ENCODE measurements around the gene RGS6. TPM values are rescaled to one million over a fixed set of nuclear protein-coding genes. Genes with fewer than 3 reads are reported as not detected.

RGS6 gene
- total RNA-seq, 1 donor = not detected

DNA sequence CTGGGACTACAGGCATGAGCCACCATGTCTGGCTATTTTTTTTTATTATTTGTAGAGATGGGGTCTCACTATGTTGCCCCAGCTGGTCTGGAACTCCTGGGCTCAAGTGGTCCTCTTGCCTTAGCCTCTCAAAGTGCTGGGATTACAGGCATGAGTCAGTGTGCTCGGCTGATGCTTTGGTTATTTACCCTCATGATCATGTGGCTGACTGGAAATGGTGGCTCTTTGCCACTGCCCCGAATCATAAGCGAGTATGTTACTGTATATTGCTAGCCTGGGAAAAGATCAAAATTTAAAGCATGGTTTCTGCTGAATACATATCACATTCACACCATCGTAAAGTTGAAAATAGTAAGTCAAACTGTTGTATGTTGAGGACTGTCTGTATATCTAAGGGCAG lies 101.1 kb downstream of the RGS6 start:
- TF ChIP-seq, protein P1, sequence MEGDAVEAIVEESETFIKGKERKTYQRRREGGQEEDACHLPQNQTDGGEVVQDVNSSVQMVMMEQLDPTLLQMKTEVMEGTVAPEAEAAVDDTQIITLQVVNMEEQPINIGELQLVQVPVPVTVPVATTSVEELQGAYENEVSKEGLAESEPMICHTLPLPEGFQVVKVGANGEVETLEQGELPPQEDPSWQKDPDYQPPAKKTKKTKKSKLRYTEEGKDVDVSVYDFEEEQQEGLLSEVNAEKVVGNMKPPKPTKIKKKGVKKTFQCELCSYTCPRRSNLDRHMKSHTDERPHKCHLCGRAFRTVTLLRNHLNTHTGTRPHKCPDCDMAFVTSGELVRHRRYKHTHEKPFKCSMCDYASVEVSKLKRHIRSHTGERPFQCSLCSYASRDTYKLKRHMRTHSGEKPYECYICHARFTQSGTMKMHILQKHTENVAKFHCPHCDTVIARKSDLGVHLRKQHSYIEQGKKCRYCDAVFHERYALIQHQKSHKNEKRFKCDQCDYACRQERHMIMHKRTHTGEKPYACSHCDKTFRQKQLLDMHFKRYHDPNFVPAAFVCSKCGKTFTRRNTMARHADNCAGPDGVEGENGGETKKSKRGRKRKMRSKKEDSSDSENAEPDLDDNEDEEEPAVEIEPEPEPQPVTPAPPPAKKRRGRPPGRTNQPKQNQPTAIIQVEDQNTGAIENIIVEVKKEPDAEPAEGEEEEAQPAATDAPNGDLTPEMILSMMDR (IDR thresholded peaks at IDR 0.05; ENCODE audit: extremely low read depth, low read depth, low read length) = no peak

DNA sequence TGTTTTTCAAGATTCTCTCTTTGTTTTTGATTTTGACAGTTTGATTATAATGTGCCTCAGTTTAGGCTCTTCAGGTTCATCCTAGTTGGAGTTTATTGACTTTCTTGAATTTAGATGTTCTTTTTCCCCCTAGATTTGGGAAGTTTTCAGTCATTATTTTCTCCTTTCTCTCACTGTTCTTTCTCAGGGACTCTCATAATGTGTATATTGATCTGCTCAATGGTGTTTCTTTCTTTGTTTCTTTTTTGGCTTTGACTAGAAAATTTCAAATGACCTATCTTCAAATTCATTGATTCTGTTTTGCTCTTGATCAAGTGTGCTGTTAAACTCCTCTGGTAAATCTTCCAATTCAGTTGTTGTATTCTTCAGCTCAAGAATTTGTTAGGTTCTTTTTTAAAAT lies 108.3 kb downstream of the RGS6 start:
- H3K4me3 ChIP-seq (ENCODE audit: insufficient read depth, low read length) = no peak overlapping the region
- H2AFZ ChIP-seq (ENCODE audit: low read length) = no peak overlapping the region
- H3K79me2 ChIP-seq (ENCODE audit: insufficient read depth, low read length) = no peaks in the 10 kb centered on the region
- no peaks in the 10 kb centered on the region for H3K4me1 ChIP-seq (ENCODE audit: insufficient read depth, low read length)
- no peak for DNase-seq (ENCODE audit: insufficient read length, low spot score, missing footprints)
- no peaks in the 10 kb centered on the region for H3K9me3 ChIP-seq (ENCODE audit: low read depth, low read length)
- no peaks in the 10 kb centered on the region for H4K20me1 ChIP-seq (ENCODE audit: insufficient read depth, low read length)
- H3K27me3 ChIP-seq (ENCODE audit: insufficient read depth, low read length) = no peaks in the 10 kb centered on the region
- H3K4me2 ChIP-seq (ENCODE audit: insufficient read depth, low read length) = no peak overlapping the region
- H3K36me3 ChIP-seq (ENCODE audit: insufficient read depth, low read length) = no peaks in the 10 kb centered on the region
- H3K27ac ChIP-seq (ENCODE audit: low read depth, low read length) = no peak overlapping the region
- TF ChIP-seq, protein P1 (IDR thresholded peaks at IDR 0.05; ENCODE audit: extremely low read depth, low read depth, low read length) = no peak

More for the DNA sequence above, 101.1 kb downstream of the RGS6 start:
- Histone ChIP-seq H3K27ac (ENCODE audit: low read depth, low read length) (no peak overlapping the region), H3K36me3 (ENCODE audit: insufficient read depth, low read length) (no peaks in the 10 kb centered on the region), H3K4me3 (ENCODE audit: insufficient read depth, low read length) (no peak overlapping the region), H3K27me3 (ENCODE audit: insufficient read depth, low read length) (no peaks in the 10 kb centered on the region), H3K9me3 (ENCODE audit: low read depth, low read length) (no peaks in the 10 kb centered on the region), H3K4me1 (ENCODE audit: insufficient read depth, low read length) (no peaks in the 10 kb centered on the region), H3K4me2 (ENCODE audit: insufficient read depth, low read length) (no peak overlapping the region), H2AFZ (ENCODE audit: low read length) (no peak overlapping the region), H3K79me2 (ENCODE audit: insufficient read depth, low read length) (no peaks in the 10 kb centered on the region), H4K20me1 (ENCODE audit: insufficient read depth, low read length) (no peaks in the 10 kb centered on the region)
- no peak for DNase-seq (ENCODE audit: insufficient read length, low spot score, missing footprints)

DNA sequence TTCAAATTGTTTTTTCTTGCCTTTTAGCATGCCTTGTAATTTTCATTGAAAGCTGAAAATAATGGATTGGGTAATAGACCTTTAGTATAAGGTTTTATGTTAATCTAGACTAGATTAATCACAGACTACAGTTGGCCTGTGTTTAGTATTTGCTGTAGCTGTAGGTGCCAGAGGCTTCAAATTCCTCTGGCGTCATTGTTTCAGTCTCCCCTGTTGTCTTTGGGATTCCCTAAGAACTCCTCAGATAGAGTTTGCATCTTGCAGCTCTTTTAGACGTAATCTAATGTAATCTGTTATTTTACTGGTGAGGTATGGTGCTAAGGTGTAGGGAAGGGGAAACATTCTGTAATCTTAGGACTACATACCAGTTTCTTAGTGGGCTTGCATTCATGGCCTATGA lies 113.0 kb downstream of the RGS6 start:
- no peak overlapping the region for H3K4me2 ChIP-seq (ENCODE audit: insufficient read depth, low read length)
- peak; percentile 59 for DNase-seq (ENCODE audit: insufficient read length, low spot score, missing footprints)
- no peak overlapping the region for H3K27ac ChIP-seq (ENCODE audit: low read depth, low read length)
- TF ChIP-seq, protein P1 (IDR thresholded peaks at IDR 0.05; ENCODE audit: extremely low read depth, low read depth, low read length) = no peak
- no peaks in the 10 kb centered on the region for H3K4me1 ChIP-seq (ENCODE audit: insufficient read depth, low read length)
- no peak overlapping the region for H3K4me3 ChIP-seq (ENCODE audit: insufficient read depth, low read length)
- H3K79me2 ChIP-seq (ENCODE audit: insufficient read depth, low read length) = no peaks in the 10 kb centered on the region
- H3K36me3 ChIP-seq (ENCODE audit: insufficient read depth, low read length) = no peaks in the 10 kb centered on the region
- H4K20me1 ChIP-seq (ENCODE audit: insufficient read depth, low read length) = no peaks in the 10 kb centered on the region
- no peaks in the 10 kb centered on the region for H3K9me3 ChIP-seq (ENCODE audit: low read depth, low read length)
- H2AFZ ChIP-seq (ENCODE audit: low read length) = no peak overlapping the region
- no peaks in the 10 kb centered on the region for H3K27me3 ChIP-seq (ENCODE audit: insufficient read depth, low read length)

DNA sequence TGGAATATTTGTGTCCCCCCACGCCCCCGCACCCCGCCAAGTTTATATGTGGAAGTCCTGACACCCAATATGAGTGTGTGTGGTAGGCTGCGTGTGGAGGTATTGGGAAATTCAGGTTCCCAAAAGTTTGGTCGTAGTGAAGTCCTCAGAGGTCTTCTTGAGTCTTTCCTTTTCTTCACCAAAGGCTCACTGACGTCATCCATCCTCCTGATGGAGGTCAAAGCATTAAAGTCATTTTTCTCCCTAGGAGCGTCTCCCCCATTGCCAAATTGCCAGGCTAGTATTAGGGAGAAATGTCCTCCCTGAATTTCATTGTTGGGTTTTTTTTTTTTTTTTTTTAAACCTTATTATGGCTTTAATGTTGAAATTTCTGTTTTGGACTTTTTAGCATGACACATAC lies 113.7 kb downstream of the RGS6 start:
- no peak overlapping the region for H3K4me2 ChIP-seq (ENCODE audit: insufficient read depth, low read length)

More for the DNA sequence above, 113.7 kb downstream of the RGS6 start:
- TF ChIP-seq, protein P1 (IDR thresholded peaks at IDR 0.05; ENCODE audit: extremely low read depth, low read depth, low read length) = no peak
- Histone ChIP-seq H3K27ac (ENCODE audit: low read depth, low read length) (no peak overlapping the region), H4K20me1 (ENCODE audit: insufficient read depth, low read length) (no peaks in the 10 kb centered on the region), H3K4me1 (ENCODE audit: insufficient read depth, low read length) (no peaks in the 10 kb centered on the region), H3K36me3 (ENCODE audit: insufficient read depth, low read length) (no peaks in the 10 kb centered on the region), H3K27me3 (ENCODE audit: insufficient read depth, low read length) (no peaks in the 10 kb centered on the region), H3K9me3 (ENCODE audit: low read depth, low read length) (no peaks in the 10 kb centered on the region), H3K4me3 (ENCODE audit: insufficient read depth, low read length) (no peak overlapping the region), H3K79me2 (ENCODE audit: insufficient read depth, low read length) (no peaks in the 10 kb centered on the region), H2AFZ (ENCODE audit: low read length) (no peak overlapping the region)
- DNase-seq (ENCODE audit: insufficient read length, low spot score, missing footprints) = no peak

Data from osteoblast (primary cell).